WTC11 (cell line): Measurements from ENCODE around the gene GREB1.

ENCODE experiments used
- CBFB ChIP-seq: sonication (generic); formaldehyde crosslinking; IDR thresholded peaks from 2 replicates; pipeline ENCODE4 v1.8.1; 2022; ENCODE audit warnings: mild to moderate bottlenecking, low read depth, missing genetic modification reagents
- CREB1 ChIP-seq: sonication (generic); formaldehyde crosslinking; IDR thresholded peaks from 2 replicates; pipeline ENCODE4 v1.8.0; 2023; ENCODE audit warnings: mild to moderate bottlenecking, missing genetic modification reagents
- ESRRA ChIP-seq: sonication (generic); formaldehyde crosslinking; IDR thresholded peaks from 2 replicates; pipeline ENCODE4 v1.8.1; 2022; ENCODE audit warnings: mild to moderate bottlenecking, missing genetic modification reagents, borderline replicate concordance
- JUN ChIP-seq: sonication (generic); formaldehyde crosslinking; IDR thresholded peaks from 2 replicates; pipeline ENCODE4 v1.8.0; 2023; ENCODE audit warnings: mild to moderate bottlenecking, missing genetic modification reagents
- PREB ChIP-seq: sonication (generic); formaldehyde crosslinking; IDR thresholded peaks from 2 replicates; pipeline ENCODE4 v1.8.1; 2022; ENCODE audit warnings: mild to moderate bottlenecking, missing genetic modification reagents, moderate library complexity, borderline replicate concordance
- SMAD3 ChIP-seq: sonication (generic); formaldehyde crosslinking; IDR thresholded peaks from 2 replicates; pipeline ENCODE4 v1.8.0; 2022; ENCODE audit warnings: missing genetic modification reagents, mild to moderate bottlenecking, borderline replicate concordance
- SMAD4 ChIP-seq: sonication (generic); formaldehyde crosslinking; IDR thresholded peaks from 2 replicates; pipeline ENCODE4 v1.8.0; 2022; ENCODE audit warnings: mild to moderate bottlenecking, missing genetic modification reagents
- SP1 ChIP-seq: sonication (generic); formaldehyde crosslinking; conservative IDR thresholded peaks from 2 replicates; pipeline ENCODE4 v1.8.1; 2022; ENCODE audit warnings: missing genetic modification reagents
- ZNF121 ChIP-seq: sonication (generic); formaldehyde crosslinking; IDR thresholded peaks from 2 replicates; pipeline ENCODE4 v1.8.0; 2023; ENCODE audit warnings: missing genetic modification reagents
- ZNF671 ChIP-seq: fragments of 250-450 bp; sonication (Bioruptor Pico); IDR thresholded peaks from 2 replicates; pipeline ENCODE4 v1.8.0; 2021; ENCODE audit warnings: mild to moderate bottlenecking
- TF ChIP-seq, protein P1 (sequence below): fragments of 200-600 bp; IDR thresholded peaks from 2 replicates; pipeline ENCODE4 v1.8.0; 2022; ENCODE audit warnings: antibody characterized with exemption
- TF ChIP-seq, protein P2 (sequence below): sonication (generic); formaldehyde crosslinking; conservative IDR thresholded peaks from 2 replicates; pipeline ENCODE4 v1.8.1; 2022; ENCODE audit warnings: mild to moderate bottlenecking, missing genetic modification reagents

- TF ChIP-seq, protein P1, sequence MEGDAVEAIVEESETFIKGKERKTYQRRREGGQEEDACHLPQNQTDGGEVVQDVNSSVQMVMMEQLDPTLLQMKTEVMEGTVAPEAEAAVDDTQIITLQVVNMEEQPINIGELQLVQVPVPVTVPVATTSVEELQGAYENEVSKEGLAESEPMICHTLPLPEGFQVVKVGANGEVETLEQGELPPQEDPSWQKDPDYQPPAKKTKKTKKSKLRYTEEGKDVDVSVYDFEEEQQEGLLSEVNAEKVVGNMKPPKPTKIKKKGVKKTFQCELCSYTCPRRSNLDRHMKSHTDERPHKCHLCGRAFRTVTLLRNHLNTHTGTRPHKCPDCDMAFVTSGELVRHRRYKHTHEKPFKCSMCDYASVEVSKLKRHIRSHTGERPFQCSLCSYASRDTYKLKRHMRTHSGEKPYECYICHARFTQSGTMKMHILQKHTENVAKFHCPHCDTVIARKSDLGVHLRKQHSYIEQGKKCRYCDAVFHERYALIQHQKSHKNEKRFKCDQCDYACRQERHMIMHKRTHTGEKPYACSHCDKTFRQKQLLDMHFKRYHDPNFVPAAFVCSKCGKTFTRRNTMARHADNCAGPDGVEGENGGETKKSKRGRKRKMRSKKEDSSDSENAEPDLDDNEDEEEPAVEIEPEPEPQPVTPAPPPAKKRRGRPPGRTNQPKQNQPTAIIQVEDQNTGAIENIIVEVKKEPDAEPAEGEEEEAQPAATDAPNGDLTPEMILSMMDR = no peak
- TF ChIP-seq, protein P2, sequence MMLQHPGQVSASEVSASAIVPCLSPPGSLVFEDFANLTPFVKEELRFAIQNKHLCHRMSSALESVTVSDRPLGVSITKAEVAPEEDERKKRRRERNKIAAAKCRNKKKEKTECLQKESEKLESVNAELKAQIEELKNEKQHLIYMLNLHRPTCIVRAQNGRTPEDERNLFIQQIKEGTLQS (CRISPR knock-in tag) = no peak
- TF ChIP-seq ZNF121 (CRISPR knock-in tag) = no peak
- TF ChIP-seq ZNF671 = no peak
- TF ChIP-seq SMAD3 (CRISPR knock-in tag) = no peak
- no peak for TF ChIP-seq SMAD4
- no peak for TF ChIP-seq JUN
- no peak for TF ChIP-seq ESRRA (CRISPR knock-in tag)
- no peak for TF ChIP-seq SP1 (CRISPR knock-in tag)
- TF ChIP-seq CBFB (CRISPR knock-in tag) = no peak
- no peak for TF ChIP-seq CREB1 (CRISPR knock-in tag)
- no peak for TF ChIP-seq PREB (CRISPR knock-in tag)
Measured at GRCh38 chr2:11556101-11556806, 22.4 kb downstream of the GREB1 start.
